HepG2 (cell line): ENCODE measurements around the gene SNAPIN. TPM values are rescaled to one million over a fixed set of nuclear protein-coding genes. Genes with fewer than 3 reads are reported as not detected.

Experiments used
- ATF1 ChIP-seq: IDR thresholded peaks from 2 replicates; pipeline ENCODE4 v1.6.1; 2016; ENCODE audit warnings: mild to moderate bottlenecking, control low read depth
- CCDC6 ChIP-seq: sonication (generic); formaldehyde crosslinking; IDR thresholded peaks from 2 replicates; pipeline ENCODE4 v1.8.1; 2022; ENCODE audit warnings: mild to moderate bottlenecking, missing genetic modification reagents, moderate library complexity
- CHD2 ChIP-seq: IDR thresholded peaks from 2 replicates; pipeline ENCODE4 v1.6.1; 2011; ENCODE audit warnings: low read depth, low read length, improper control_type of control experiment
- CREM ChIP-seq, 2 experiments: sonication (generic) in 1 of 2; formaldehyde crosslinking in 1 of 2; IDR thresholded peaks; 2 replicates each; pipeline versions ENCODE4 v1.4.0 to v1.6.1; 2016 to 2020; ENCODE audit warnings: antibody characterized with exemption in 1 of 2, mild to moderate bottlenecking in 1 of 2, missing genetic modification reagents in 1 of 2
- EEA1 ChIP-seq: sonication (generic); formaldehyde crosslinking; IDR thresholded peaks from 2 replicates; pipeline ENCODE4 v1.5.1; 2020; ENCODE audit warnings: mild to moderate bottlenecking, missing genetic modification reagents, borderline replicate concordance
- EHMT2 ChIP-seq: fragments of 200-600 bp; sonication (generic); IDR thresholded peaks from 2 replicates; pipeline ENCODE4 v1.7.0; 2017; ENCODE audit warnings: antibody characterized with exemption, low read depth, low read length, borderline replicate concordance
- ELF3 ChIP-seq: IDR thresholded peaks from 2 replicates; pipeline ENCODE4 v1.6.1; 2016; ENCODE audit warnings: missing genetic modification reagents, missing compliant biosample characterization
- IRF2 ChIP-seq: IDR thresholded peaks from 2 replicates; pipeline ENCODE4 v1.6.1; 2018; ENCODE audit warnings: missing genetic modification reagents, missing compliant biosample characterization
- NBN ChIP-seq: fragments of 450-650 bp; conservative IDR thresholded peaks from 2 replicates; pipeline ENCODE4 v1.6.1; 2017
- PRMT3 ChIP-seq: sonication (generic); formaldehyde crosslinking; IDR thresholded peaks from 2 replicates; pipeline ENCODE4 v1.8.1; 2022; ENCODE audit warnings: low read depth, mild to moderate bottlenecking, moderate library complexity, missing genetic modification reagents, borderline replicate concordance
- RFX1 ChIP-seq: fragments of 450-650 bp; IDR thresholded peaks from 2 replicates; pipeline ENCODE4 v1.6.1; 2017
- SP5 ChIP-seq: IDR thresholded peaks from 2 replicates; pipeline ENCODE4 v1.6.1; 2016; ENCODE audit warnings: low read depth, borderline replicate concordance
- SRF ChIP-seq: IDR thresholded peaks from 2 replicates; pipeline ENCODE4 v1.6.1; 2011; ENCODE audit warnings: mild to moderate bottlenecking, low read depth, low read length, moderate library complexity
- STAG1 ChIP-seq: sonication (generic); formaldehyde crosslinking; IDR thresholded peaks from 2 replicates; pipeline ENCODE4 v1.4.0; 2020; ENCODE audit warnings: missing genetic modification reagents
- STAT5B ChIP-seq: sonication (generic); formaldehyde crosslinking; IDR thresholded peaks from 2 replicates; pipeline ENCODE4 v1.4.0; 2020; ENCODE audit warnings: missing genetic modification reagents
- TSC22D2 ChIP-seq: sonication (generic); formaldehyde crosslinking; IDR thresholded peaks from 2 replicates; pipeline ENCODE4 v1.5.1; 2020; ENCODE audit warnings: missing genetic modification reagents, mild to moderate bottlenecking, borderline replicate concordance
- YEATS2 ChIP-seq: sonication (generic); formaldehyde crosslinking; IDR thresholded peaks from 2 replicates; pipeline ENCODE4 v1.4.0; 2020; ENCODE audit warnings: missing genetic modification reagents, borderline replicate concordance
- ZMYM2 ChIP-seq: sonication (generic); formaldehyde crosslinking; IDR thresholded peaks from 2 replicates; pipeline ENCODE4 v1.8.0; 2022; ENCODE audit warnings: mild to moderate bottlenecking, missing genetic modification reagents
- ZNF331 ChIP-seq: sonication (generic); formaldehyde crosslinking; IDR thresholded peaks from 2 replicates; pipeline ENCODE4 v1.4.0; 2020; ENCODE audit warnings: missing genetic modification reagents
- ZNF557 ChIP-seq: sonication (generic); formaldehyde crosslinking; IDR thresholded peaks from 2 replicates; pipeline ENCODE4 v1.4.0; 2020; ENCODE audit warnings: missing genetic modification reagents
- ZNF562 ChIP-seq: sonication (generic); formaldehyde crosslinking; IDR thresholded peaks from 2 replicates; pipeline ENCODE4 v1.8.0; 2022; ENCODE audit warnings: missing genetic modification reagents, borderline replicate concordance
- ZSCAN12 ChIP-seq: sonication (generic); formaldehyde crosslinking; IDR thresholded peaks from 2 replicates; pipeline ENCODE4 v1.9.0; 2021; ENCODE audit warnings: mild to moderate bottlenecking, missing genetic modification reagents
- polyA plus RNA-seq, 8 experiments: library from polyadenylated mRNA; depleted of rRNA in 3 of 8; stranded (reverse) in 7 of 8; unstranded in 1 of 8; fragments of >200 nt; fragmentation: Illumina TruSeq in 4 of 8; extraction: Trizol in 4 of 8; gene quantifications; 2 replicates each; pipeline versions ENCODE4 v1.2.1 to v1.2.3, GENCODE V29; 2011 to 2016; ENCODE audit warnings: low read depth in 4 of 8, missing spikeins in 1 of 8, mixed read lengths in 1 of 8; ENCODE audit not compliant: insufficient read depth in 1 of 8
- total RNA-seq, 5 experiments: library from RNA; depleted of rRNA; stranded (reverse); fragments of >200 nt; fragmentation: Illumina TruSeq; extraction: Trizol; gene quantifications; 2 replicates each; pipeline ENCODE4 v1.2.3, GENCODE V29; 2016; ENCODE audit warnings: low read depth in 1 of 5
- TF ChIP-seq, protein P1 (sequence below): sonication (generic); formaldehyde crosslinking; IDR thresholded peaks from 2 replicates; pipeline ENCODE4 v1.8.0; 2022; ENCODE audit warnings: mild to moderate bottlenecking, missing genetic modification reagents, moderate library complexity
- TF ChIP-seq, protein P2 (sequence below): sonication (generic); formaldehyde crosslinking; IDR thresholded peaks from 2 replicates; pipeline ENCODE4 v1.4.0; 2020; ENCODE audit warnings: mild to moderate bottlenecking, missing genetic modification reagents
- TF ChIP-seq, protein P3 (sequence below): IDR thresholded peaks from 2 replicates; pipeline ENCODE4 v1.6.1; 2018; ENCODE audit warnings: missing genetic modification reagents
- TF ChIP-seq, protein P4 (sequence below): sonication (generic); formaldehyde crosslinking; conservative IDR thresholded peaks from 2 replicates; pipeline ENCODE4 v1.5.0; 2020; ENCODE audit warnings: missing genetic modification reagents

SNAPIN gene
- total and polyA plus RNA-seq, 2 of the 13 experiments (the other 11 are each of a cell fraction or from before 2014, with no cell fraction given) = 23.9 to 25.7 TPM

DNA sequence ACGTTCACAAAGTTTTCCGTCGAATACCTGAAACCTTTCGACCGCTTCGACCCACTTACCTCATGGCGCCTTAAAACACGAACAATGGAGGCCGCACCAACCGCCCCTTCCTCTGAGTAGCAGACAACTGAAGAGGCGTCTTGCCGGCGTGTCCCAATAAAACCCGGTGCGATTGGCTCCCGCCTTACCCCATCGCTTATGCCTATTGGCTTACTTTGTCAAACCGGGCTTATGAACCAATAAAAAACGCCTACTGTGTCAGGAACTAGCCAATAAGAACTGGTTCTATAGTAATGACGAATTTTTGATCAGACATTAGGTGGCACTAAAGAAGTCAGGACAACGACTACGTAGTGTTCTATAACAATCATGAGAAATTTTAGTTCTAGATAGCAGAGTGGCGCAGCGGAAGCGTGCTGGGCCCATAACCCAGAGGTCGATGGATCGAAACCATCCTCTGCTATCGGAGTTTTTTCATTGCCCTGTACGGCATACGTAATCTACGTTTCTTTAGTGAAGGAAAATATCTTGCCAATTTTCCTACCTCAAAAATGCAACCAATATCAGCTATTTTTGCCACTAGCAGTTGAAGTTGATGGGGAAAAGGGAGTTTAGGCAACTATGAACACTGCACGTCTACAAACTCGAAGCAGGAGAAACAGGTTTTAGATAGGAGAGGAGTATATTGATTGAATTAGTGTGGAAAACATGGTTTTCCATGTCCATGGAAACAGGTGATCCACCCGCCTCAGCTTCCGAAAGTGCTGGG is 12.5 kb downstream of the SNAPIN start, which contains the start of gene ILF2 (continued):
- TF ChIP-seq ZNF562 (CRISPR knock-in tag) (no peak), IRF2 (CRISPR knock-in tag) (no peak; the same call in none of the 2 replicates), ATF1 (peak; percentile 86), TSC22D2 (CRISPR knock-in tag) (no peak), STAG1 (no peak), STAT5B (CRISPR knock-in tag) (no peak), YEATS2 (CRISPR knock-in tag) (no peak; the same call in 1 of the 2 replicates), CHD2 (no peak), EEA1 (no peak), CCDC6 (CRISPR knock-in tag) (peak; percentile 60; the same call in 1 of the 2 replicates), EHMT2 (no peak), SRF (no peak), CREM (IDR thresholded peaks at IDR 0.05) (peak; percentile 88), CREM (CRISPR knock-in tag; IDR thresholded peaks at IDR 0.05) (no peak), SP5 (CRISPR knock-in tag) (no peak), PRMT3 (CRISPR knock-in tag) (no peak), ZNF557 (CRISPR knock-in tag) (no peak), ELF3 (CRISPR knock-in tag) (peak; percentile 43; the same call in 1 of the 2 replicates), ZNF331 (no peak), ZMYM2 (peak; percentile 59; the same call in 1 of the 2 replicates), NBN (no peak), ZSCAN12 (CRISPR knock-in tag) (no peak), RFX1 (no peak)
- TF ChIP-seq, protein P1, sequence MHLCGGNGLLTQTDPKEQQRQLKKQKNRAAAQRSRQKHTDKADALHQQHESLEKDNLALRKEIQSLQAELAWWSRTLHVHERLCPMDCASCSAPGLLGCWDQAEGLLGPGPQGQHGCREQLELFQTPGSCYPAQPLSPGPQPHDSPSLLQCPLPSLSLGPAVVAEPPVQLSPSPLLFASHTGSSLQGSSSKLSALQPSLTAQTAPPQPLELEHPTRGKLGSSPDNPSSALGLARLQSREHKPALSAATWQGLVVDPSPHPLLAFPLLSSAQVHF (CRISPR knock-in tag) = no peak
- TF ChIP-seq, protein P2, sequence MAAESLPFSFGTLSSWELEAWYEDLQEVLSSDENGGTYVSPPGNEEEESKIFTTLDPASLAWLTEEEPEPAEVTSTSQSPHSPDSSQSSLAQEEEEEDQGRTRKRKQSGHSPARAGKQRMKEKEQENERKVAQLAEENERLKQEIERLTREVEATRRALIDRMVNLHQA (CRISPR knock-in tag) = no peak
- TF ChIP-seq, protein P3, sequence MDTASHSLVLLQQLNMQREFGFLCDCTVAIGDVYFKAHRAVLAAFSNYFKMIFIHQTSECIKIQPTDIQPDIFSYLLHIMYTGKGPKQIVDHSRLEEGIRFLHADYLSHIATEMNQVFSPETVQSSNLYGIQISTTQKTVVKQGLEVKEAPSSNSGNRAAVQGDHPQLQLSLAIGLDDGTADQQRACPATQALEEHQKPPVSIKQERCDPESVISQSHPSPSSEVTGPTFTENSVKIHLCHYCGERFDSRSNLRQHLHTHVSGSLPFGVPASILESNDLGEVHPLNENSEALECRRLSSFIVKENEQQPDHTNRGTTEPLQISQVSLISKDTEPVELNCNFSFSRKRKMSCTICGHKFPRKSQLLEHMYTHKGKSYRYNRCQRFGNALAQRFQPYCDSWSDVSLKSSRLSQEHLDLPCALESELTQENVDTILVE = no peak
- TF ChIP-seq, protein P4, sequence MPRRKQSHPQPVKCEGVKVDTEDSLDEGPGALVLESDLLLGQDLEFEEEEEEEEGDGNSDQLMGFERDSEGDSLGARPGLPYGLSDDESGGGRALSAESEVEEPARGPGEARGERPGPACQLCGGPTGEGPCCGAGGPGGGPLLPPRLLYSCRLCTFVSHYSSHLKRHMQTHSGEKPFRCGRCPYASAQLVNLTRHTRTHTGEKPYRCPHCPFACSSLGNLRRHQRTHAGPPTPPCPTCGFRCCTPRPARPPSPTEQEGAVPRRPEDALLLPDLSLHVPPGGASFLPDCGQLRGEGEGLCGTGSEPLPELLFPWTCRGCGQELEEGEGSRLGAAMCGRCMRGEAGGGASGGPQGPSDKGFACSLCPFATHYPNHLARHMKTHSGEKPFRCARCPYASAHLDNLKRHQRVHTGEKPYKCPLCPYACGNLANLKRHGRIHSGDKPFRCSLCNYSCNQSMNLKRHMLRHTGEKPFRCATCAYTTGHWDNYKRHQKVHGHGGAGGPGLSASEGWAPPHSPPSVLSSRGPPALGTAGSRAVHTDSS (CRISPR knock-in tag) = no peak
